CD4-positive, alpha-beta T cell treated with Interleukin-10 for 1 hour (primary cell): ENCODE results near the gene FPR1.

Source experiments
- DNase-seq: peaks from one replicate; pipeline ENCODE4 v3.0.0-alpha.2; 2020

The FPR1 gene

GRCh38 chr19:51735759-51736449 lies 15.8 kb downstream of the FPR1 start:
- peak; percentile 9 for DNase-seq

GRCh38 chr19:51733742-51734522 lies 17.7 kb downstream of the FPR1 start:
- no peak for DNase-seq

- DNase-seq: no peak
These were observed 21.9 kb downstream of the FPR1 start for GRCh38 chr19:51729781-51730180.

GRCh38 chr19:51727349-51727880 lies 24.3 kb downstream of the FPR1 start:
- no peak for DNase-seq

- no peak for DNase-seq
These were observed 25.6 kb downstream of the FPR1 start for GRCh38 chr19:51726049-51726448.

- DNase-seq: no peak
These were observed 27.1 kb downstream of the FPR1 start for GRCh38 chr19:51724543-51724942.

- no peak for DNase-seq
These were observed 29.2 kb downstream of the FPR1 start for GRCh38 chr19:51722492-51722891.

GRCh38 chr19:51721905-51722304 lies 29.8 kb downstream of the FPR1 start:
- DNase-seq: no peak

- DNase-seq: no peak
These were observed 32.3 kb downstream of the FPR1 start for GRCh38 chr19:51719251-51719988.

GRCh38 chr19:51716925-51717324 lies 34.8 kb downstream of the FPR1 start:
- no peak for DNase-seq

- no peak for DNase-seq
These were observed 35.8 kb downstream of the FPR1 start for GRCh38 chr19:51715850-51716249.

GRCh38 chr19:51714848-51715247 lies 36.8 kb downstream of the FPR1 start:
- DNase-seq: no peak

- no peak for DNase-seq
These were observed 38.1 kb downstream of the FPR1 start for GRCh38 chr19:51713319-51714285.

GRCh38 chr19:51712461-51713081 lies 39.1 kb downstream of the FPR1 start:
- DNase-seq: no peak

GRCh38 chr19:51711702-51712101 lies 40.0 kb downstream of the FPR1 start:
- no peak for DNase-seq

GRCh38 chr19:51710163-51710562 lies 41.5 kb downstream of the FPR1 start:
- DNase-seq: no peak

- DNase-seq: no peak
These were observed 42.1 kb downstream of the FPR1 start for GRCh38 chr19:51709575-51709974.

- no peak for DNase-seq
These were observed 42.9 kb downstream of the FPR1 start for GRCh38 chr19:51708811-51709210.

- DNase-seq: no peak
These were observed 44.8 kb downstream of the FPR1 start for GRCh38 chr19:51706885-51707284.

GRCh38 chr19:51706296-51706695 lies 45.4 kb downstream of the FPR1 start:
- no peak for DNase-seq

- DNase-seq: no peak
These were observed 47.1 kb downstream of the FPR1 start for GRCh38 chr19:51704626-51705025.
